ENCODE measurements around the gene C1orf226. TPM values are rescaled to one million over a fixed set of nuclear protein-coding genes. Genes with fewer than 3 reads are reported as not detected.

The C1orf226 gene
- total and polyA plus RNA-seq, 2 of the 4 experiments (the other 2 are of a cell fraction) = under 0.01 to 0.10 TPM

GRCh38 chr1:162422662-162423375 lies 41.3 kb downstream of the C1orf226 start:
- Histone ChIP-seq H2BK120ac (ENCODE audit: low read depth, low read length) (no peak overlapping the region), H4K91ac (ENCODE audit: insufficient read depth, low read depth, low read length) (no peak overlapping the region), H3K27ac (ENCODE audit: insufficient read depth, low read length) (no peak overlapping the region), H3K9me3 (ENCODE audit: control insufficient read depth, insufficient read depth, low read length) (no peaks in the 10 kb centered on the region), H3K79me1 (ENCODE audit: low read depth in 1 of 2, low read length in 2 of 2) (no peaks in the 10 kb centered on the region), H2AK9ac (replicated peaks; ENCODE audit: low read depth, low read length, poor library complexity) (no peak overlapping the region), H3K23ac (ENCODE audit: low read depth, low read length) (no peak overlapping the region), H2BK20ac (ENCODE audit: low read depth, low read length) (no peak overlapping the region), H4K8ac (ENCODE audit: low read depth in 2 of 2, low read length in 2 of 2) (no peak overlapping the region), H4K5ac (ENCODE audit: low read depth, low read length) (no peak overlapping the region), H3K9ac (ENCODE audit: low read depth, low read length) (no peak overlapping the region), H3K18ac (ENCODE audit: low read depth, low read length) (no peak overlapping the region), H2BK15ac (ENCODE audit: low read depth, low read length) (no peak overlapping the region), H3K4me2 (ENCODE audit: low read depth, low read length) (no peak overlapping the region), H3K36me3 (ENCODE audit: control insufficient read depth, insufficient read depth, low read length) (no peaks in the 10 kb centered on the region), H3K4me1 (ENCODE audit: control insufficient read depth, insufficient read depth, low read length) (no peaks in the 10 kb centered on the region; the same call in 1 of the 2 replicates), H3K27me3 (ENCODE audit: control insufficient read depth, insufficient read depth, low read length) (no peaks in the 10 kb centered on the region), H4K20me1 (ENCODE audit: insufficient read depth, low read length) (no peaks in the 10 kb centered on the region), H3K14ac (replicated peaks; ENCODE audit: low read depth, low read length) (no peak overlapping the region), H2AFZ (replicated peaks; ENCODE audit: low read length, poor library complexity) (no peak overlapping the region), H3K56ac (ENCODE audit: extremely low read depth, insufficient read depth, low read length) (no peak overlapping the region), H3K4me3 (ENCODE audit: insufficient read depth, low read depth, low read length) (no peak overlapping the region), H3K9me1 (ENCODE audit: insufficient read depth, low read length) (no peaks in the 10 kb centered on the region; the same call in 1 of the 2 replicates), H2BK5ac (ENCODE audit: low read depth, low read length, poor library complexity, severe bottlenecking) (no peak overlapping the region), H2AK5ac (ENCODE audit: low read depth, low read length) (no peak overlapping the region), H3K4ac (ENCODE audit: low read depth, low read length) (no peak overlapping the region)
- intact Hi-C loops (cut with micrococcal nuclease) (no loop called here), in situ Hi-C loops (cut with MboI; ENCODE audit: low sequenced_read_pairs) (no loop called here), dilution Hi-C loops (cut with HindIII; ENCODE audit: low sequenced_read_pairs, unreplicated experiment) (no loop called here)
- DNase-seq (no peak), ATAC-seq (ENCODE audit: low read depth) (no peak)
- no CpG with 5 or more reads among the region's 10 CpGs for WGBS, 2 experiments (ENCODE audit: extremely low coverage in 2 of 2, insufficient read length in 1 of 2)
- ChIA-PET POLR2A (ENCODE audit: unreplicated experiment) (interaction anchor here (0.6 kb wide), 1 partner anchor 33 kb away, joined by 3 read pairs; no protein-coding TSS in a partner anchor), CTCF (no interaction called here)
- TF ChIP-seq MXI1 (IDR thresholded peaks at IDR 0.05; ENCODE audit: borderline replicate concordance, low read depth, low read length) (no peak), CTCF (conservative IDR thresholded peaks at IDR 0.05; ENCODE audit: low read depth, low read length) (no peak), BHLHE40 (IDR thresholded peaks at IDR 0.05; ENCODE audit: low read depth, low read length) (no peak), MAZ (IDR thresholded peaks at IDR 0.05; ENCODE audit: borderline replicate concordance, low read depth, low read length) (no peak), RCOR1 (IDR thresholded peaks at IDR 0.05; ENCODE audit: insufficient replicate concordance, low read length) (no peak), RAD21 (IDR thresholded peaks at IDR 0.05; ENCODE audit: low read length) (no peak)
- BruUV-seq (replicated peaks) = no TSS peak

All from IMR-90 (cell line).